ENCODE measurements around the gene SNF8. TPM values are rescaled to one million over a fixed set of nuclear protein-coding genes. Genes with fewer than 3 reads are reported as not detected.

Gene SNF8
- total RNA-seq, 1 experiment from 2014 or later, result 198 TPM

- Mint-ChIP-seq H3K4me1 (ENCODE audit: low read depth, unreplicated experiment) (no peaks in the 10 kb centered on the region), H3K36me3 (ENCODE audit: insufficient read depth, unreplicated experiment) (peaks cover 4% of the 10 kb centered on the region), H3K27me3 (ENCODE audit: unreplicated experiment) (peaks cover 66% of the 10 kb centered on the region), H3K9me3 (ENCODE audit: low read depth, unreplicated experiment) (no peaks in the 10 kb centered on the region), H3K4me3 (ENCODE audit: low read depth, unreplicated experiment) (no peak overlapping the region), H3K27ac (ENCODE audit: unreplicated experiment) (no peak overlapping the region)
- intact Hi-C loops (cut with micrococcal nuclease; ENCODE audit: unreplicated experiment), result no loop called here
- TF ChIP-seq, protein P1, sequence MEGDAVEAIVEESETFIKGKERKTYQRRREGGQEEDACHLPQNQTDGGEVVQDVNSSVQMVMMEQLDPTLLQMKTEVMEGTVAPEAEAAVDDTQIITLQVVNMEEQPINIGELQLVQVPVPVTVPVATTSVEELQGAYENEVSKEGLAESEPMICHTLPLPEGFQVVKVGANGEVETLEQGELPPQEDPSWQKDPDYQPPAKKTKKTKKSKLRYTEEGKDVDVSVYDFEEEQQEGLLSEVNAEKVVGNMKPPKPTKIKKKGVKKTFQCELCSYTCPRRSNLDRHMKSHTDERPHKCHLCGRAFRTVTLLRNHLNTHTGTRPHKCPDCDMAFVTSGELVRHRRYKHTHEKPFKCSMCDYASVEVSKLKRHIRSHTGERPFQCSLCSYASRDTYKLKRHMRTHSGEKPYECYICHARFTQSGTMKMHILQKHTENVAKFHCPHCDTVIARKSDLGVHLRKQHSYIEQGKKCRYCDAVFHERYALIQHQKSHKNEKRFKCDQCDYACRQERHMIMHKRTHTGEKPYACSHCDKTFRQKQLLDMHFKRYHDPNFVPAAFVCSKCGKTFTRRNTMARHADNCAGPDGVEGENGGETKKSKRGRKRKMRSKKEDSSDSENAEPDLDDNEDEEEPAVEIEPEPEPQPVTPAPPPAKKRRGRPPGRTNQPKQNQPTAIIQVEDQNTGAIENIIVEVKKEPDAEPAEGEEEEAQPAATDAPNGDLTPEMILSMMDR (IDR thresholded peaks at IDR 0.05; ENCODE audit: unreplicated experiment), result no peak
- no peak for DNase-seq
- BruUV-seq (replicated peaks), result no TSS peak
- CTCF ChIA-PET, result no interaction called here
These were observed 46.3 kb upstream of the SNF8 start for GRCh38 chr17:48990882-48991357.

DNA sequence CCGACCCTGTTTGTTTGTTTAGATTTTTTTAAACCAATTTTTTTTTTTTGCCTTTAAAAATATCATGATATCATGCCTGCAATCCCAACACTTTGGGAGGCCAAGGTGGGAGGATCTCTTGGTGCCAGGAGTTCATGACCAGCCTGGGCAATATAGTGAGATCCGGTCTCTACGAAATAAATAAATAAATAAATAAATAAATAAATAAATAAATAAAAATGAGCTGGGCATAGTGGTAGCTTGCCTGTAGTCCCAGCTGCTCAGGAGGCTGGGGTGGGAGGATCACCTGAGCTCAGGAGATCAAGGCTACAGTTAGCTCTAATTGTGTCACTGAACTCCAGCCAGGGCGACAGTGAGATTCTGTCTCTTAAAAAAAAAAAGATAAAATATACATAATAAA, 44.5 kb upstream of the SNF8 start:
- Mint-ChIP-seq H3K27ac (ENCODE audit: unreplicated experiment) (no peak overlapping the region), H3K4me3 (ENCODE audit: low read depth, unreplicated experiment) (no peak overlapping the region), H3K36me3 (ENCODE audit: insufficient read depth, unreplicated experiment) (no peaks in the 10 kb centered on the region), H3K9me3 (ENCODE audit: low read depth, unreplicated experiment) (no peaks in the 10 kb centered on the region), H3K4me1 (ENCODE audit: low read depth, unreplicated experiment) (no peaks in the 10 kb centered on the region), H3K27me3 (ENCODE audit: unreplicated experiment) (peaks cover 62% of the 10 kb centered on the region)
- BruUV-seq (replicated peaks), result no TSS peak
- CTCF ChIA-PET, result interaction anchor here (0.9 kb wide), 1 partner anchor 96 kb away, joined by 3 read pairs; no protein-coding TSS in a partner anchor
- no peak for DNase-seq
- intact Hi-C loops (cut with micrococcal nuclease; ENCODE audit: unreplicated experiment), result no loop called here
- TF ChIP-seq, protein P1 (IDR thresholded peaks at IDR 0.05; ENCODE audit: unreplicated experiment), result no peak

GRCh38 chr17:48985436-48986245, 41.0 kb upstream of the SNF8 start:
- H3K4me3 Mint-ChIP-seq (ENCODE audit: low read depth, unreplicated experiment), result no peak overlapping the region
- H3K4me1 Mint-ChIP-seq (ENCODE audit: low read depth, unreplicated experiment), result no peaks in the 10 kb centered on the region
- H3K27ac Mint-ChIP-seq (ENCODE audit: unreplicated experiment), result no peak overlapping the region
- TF ChIP-seq, protein P1 (IDR thresholded peaks at IDR 0.05; ENCODE audit: unreplicated experiment), result no peak
- H3K36me3 Mint-ChIP-seq (ENCODE audit: insufficient read depth, unreplicated experiment), result no peaks in the 10 kb centered on the region
- BruUV-seq (replicated peaks), result no TSS peak
- intact Hi-C loops (cut with micrococcal nuclease; ENCODE audit: unreplicated experiment), result no loop called here
- DNase-seq, result no peak
- CTCF ChIA-PET, result interaction anchor here (0.5 to 0.8 kb wide), 3 partner anchors 13 to 31 kb away, joined by 3 read pairs; no protein-coding TSS in a partner anchor
- H3K27me3 Mint-ChIP-seq (ENCODE audit: unreplicated experiment), result peaks cover 29% of the 10 kb centered on the region
- peaks cover 3% of the 10 kb centered on the region for H3K9me3 Mint-ChIP-seq (ENCODE audit: low read depth, unreplicated experiment)

- intact Hi-C loops (cut with micrococcal nuclease; ENCODE audit: unreplicated experiment), result no loop called here
- no TSS peak for BruUV-seq (replicated peaks)
- no peak overlapping the region for H3K27ac Mint-ChIP-seq (ENCODE audit: unreplicated experiment)
- TF ChIP-seq, protein P1 (IDR thresholded peaks at IDR 0.05; ENCODE audit: unreplicated experiment), result no peak
- no peak overlapping the region for H3K4me3 Mint-ChIP-seq (ENCODE audit: low read depth, unreplicated experiment)
- peaks cover 3% of the 10 kb centered on the region for H3K9me3 Mint-ChIP-seq (ENCODE audit: low read depth, unreplicated experiment)
- H3K4me1 Mint-ChIP-seq (ENCODE audit: low read depth, unreplicated experiment), result no peaks in the 10 kb centered on the region
- DNase-seq, result no peak
- peaks cover 16% of the 10 kb centered on the region for H3K27me3 Mint-ChIP-seq (ENCODE audit: unreplicated experiment)
- H3K36me3 Mint-ChIP-seq (ENCODE audit: insufficient read depth, unreplicated experiment), result no peaks in the 10 kb centered on the region
- CTCF ChIA-PET, result interaction anchor here (0.7 kb wide), 1 partner anchor 310 kb away, joined by 4 read pairs; no protein-coding TSS in a partner anchor
These were observed 37.4 kb upstream of the SNF8 start for GRCh38 chr17:48981927-48982539.

Measured in Calu3 (cell line).